Neural progenitor cell (in vitro differentiated cells): ENCODE data around the gene BEND2.

Experiments
- CTCF ChIP-seq: fragments of 200-600 bp; sonication (generic); IDR thresholded peaks from 2 replicates; pipeline ENCODE4 v1.5.1; 2017; ENCODE audit warnings: antibody characterized with exemption, mild to moderate bottlenecking
- EZH2phosphoT487 ChIP-seq: fragments of 200-600 bp; sonication (generic); IDR thresholded peaks from 2 replicates; pipeline ENCODE4 v1.6.1; 2017; ENCODE audit warnings: antibody characterized with exemption

- no peak for TF ChIP-seq CTCF
- no peak for TF ChIP-seq EZH2phosphoT487
Observed at GRCh38 chrX:18158963-18159362, 61.7 kb downstream of the BEND2 start.
